IPS DF 6.9 (cell line): Measurements from ENCODE around the gene UTY.

Experiments
- DNase-seq: peaks from one replicate; pipeline ENCODE4 v3.0.0-alpha.2; 2013; ENCODE audit warnings: low read depth, low spot score
- H3K27ac ChIP-seq: one replicate; pipeline ENCODE4 v1.5.1; 2013; ENCODE audit warnings: low read length, control low read depth
- H3K27me3 ChIP-seq: 2 replicates; pipeline ENCODE4 v1.6.1; 2013; ENCODE audit warnings: mild to moderate bottlenecking, low read length; ENCODE audit not compliant: control insufficient read depth, insufficient read depth
- H3K36me3 ChIP-seq: 2 replicates; pipeline ENCODE4 v1.6.1; 2013; ENCODE audit warnings: low read length; ENCODE audit not compliant: control insufficient read depth, insufficient read depth
- H3K4me1 ChIP-seq: 2 replicates; pipeline ENCODE4 v1.6.1; 2013; ENCODE audit warnings: low read length; ENCODE audit not compliant: control insufficient read depth, insufficient read depth
- H3K4me3 ChIP-seq: 2 replicates; pipeline ENCODE4 v1.5.1; 2013; ENCODE audit warnings: mild to moderate bottlenecking, low read length
- H3K9me3 ChIP-seq: 2 replicates; pipeline ENCODE4 v1.6.1; 2013; ENCODE audit warnings: low read length, inconsistent platforms; ENCODE audit not compliant: control insufficient read depth, insufficient read depth
- WGBS: extraction: QIAGEN DNeasy Blood & Tissue Kit; methylation state at CpG from one replicate; pipeline ENCODE4 v1.1.7; 2013; ENCODE audit warnings: mixed read lengths, missing lambda C conversion rate; ENCODE audit not compliant: insufficient read length, insufficient coverage; 5-methylcytosine and 5-hydroxymethylcytosine counted together

UTY gene

DNA sequence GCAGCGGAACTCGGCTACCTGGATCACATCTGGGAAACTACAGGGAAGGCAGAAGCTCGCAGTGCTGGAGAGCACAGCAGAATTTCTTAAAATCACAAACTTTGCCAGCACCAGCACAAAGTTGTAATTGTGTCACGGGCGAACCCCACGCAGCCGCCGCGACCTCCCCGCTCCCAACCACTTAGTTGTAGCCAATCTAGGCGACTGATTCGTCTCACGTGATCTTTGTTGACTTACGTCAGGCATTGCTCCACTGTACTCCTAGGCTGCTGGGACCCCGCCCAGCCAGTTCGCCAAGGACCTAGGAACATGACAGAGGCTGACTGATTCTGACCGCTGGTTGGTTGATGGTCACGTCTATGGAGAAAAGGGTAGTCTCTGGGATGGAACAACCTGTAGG lies at the start of gene UTY:
TSS of gene UTY (minus strand) at position 206 of the 400 bp plus-strand sequence. CDS start 368 bp downstream, outside the sequence.
- H3K4me1 ChIP-seq = no peaks in the 10 kb centered on the region; the same call in 1 of the 2 replicates
- no peak within 1 kb of the TSS for H3K27ac ChIP-seq
- no peaks in the 10 kb centered on the region for H3K27me3 ChIP-seq
- no peaks in the 10 kb centered on the region for H3K36me3 ChIP-seq
- WGBS = no CpG with 5 or more reads among the region's 18 CpGs
- H3K9me3 ChIP-seq = no peaks in the 10 kb centered on the region
- peak within 1 kb of the TSS; percentile 93 for H3K4me3 ChIP-seq
- DNase-seq = peak; percentile 48

DNA sequence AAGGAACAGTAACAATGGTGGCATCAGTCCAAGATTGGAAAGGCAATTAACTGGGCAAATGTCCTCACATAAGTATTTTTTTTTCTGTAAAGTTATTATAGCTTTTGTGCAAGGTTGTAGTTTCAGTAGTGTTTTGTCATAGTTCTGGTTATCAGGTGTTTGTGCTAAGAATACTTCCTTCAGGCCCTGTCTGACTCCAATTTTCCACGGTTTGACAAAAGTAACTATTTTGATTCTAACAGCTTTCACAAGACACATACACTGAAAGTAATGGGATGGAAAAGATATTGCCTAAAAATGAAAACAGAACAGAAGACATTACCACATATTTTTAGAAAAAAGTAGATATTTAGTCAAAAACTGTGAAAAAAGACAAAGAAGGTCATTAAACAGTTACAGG lies 40.6 kb upstream of the UTY start:
- WGBS = no CpG with 5 or more reads among the region's 1 CpG
- Histone ChIP-seq H3K27me3 (no peaks in the 10 kb centered on the region), H3K9me3 (no peaks in the 10 kb centered on the region), H3K36me3 (no peaks in the 10 kb centered on the region), H3K4me1 (no peaks in the 10 kb centered on the region), H3K4me3 (no peak overlapping the region), H3K27ac (no peak overlapping the region)
- no peak for DNase-seq

DNA sequence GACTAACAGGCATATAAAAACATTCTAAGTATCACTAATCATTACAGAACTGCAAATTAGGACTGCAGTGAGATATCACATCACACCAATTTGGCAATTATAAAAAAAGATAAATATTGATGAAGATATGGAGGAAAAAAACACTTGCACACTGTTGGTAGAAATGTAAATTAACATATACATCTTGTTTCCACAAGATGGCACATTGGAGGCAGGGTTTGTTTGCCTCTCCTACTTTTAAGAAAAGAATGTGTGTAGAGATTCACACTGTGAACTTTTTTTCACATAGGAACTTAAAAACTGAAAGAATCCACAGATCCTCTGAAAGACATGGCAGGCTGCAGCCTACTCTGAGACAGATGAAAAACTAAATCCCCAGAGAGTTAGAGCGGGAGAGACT lies 21.4 kb upstream of the UTY start:
- Histone ChIP-seq H3K27ac (no peak overlapping the region), H3K9me3 (no peaks in the 10 kb centered on the region), H3K4me1 (no peaks in the 10 kb centered on the region), H3K27me3 (no peaks in the 10 kb centered on the region), H3K36me3 (no peaks in the 10 kb centered on the region), H3K4me3 (no peak overlapping the region)
- DNase-seq = no peak
- WGBS = no CpG with 5 or more reads among the region's 1 CpG

DNA sequence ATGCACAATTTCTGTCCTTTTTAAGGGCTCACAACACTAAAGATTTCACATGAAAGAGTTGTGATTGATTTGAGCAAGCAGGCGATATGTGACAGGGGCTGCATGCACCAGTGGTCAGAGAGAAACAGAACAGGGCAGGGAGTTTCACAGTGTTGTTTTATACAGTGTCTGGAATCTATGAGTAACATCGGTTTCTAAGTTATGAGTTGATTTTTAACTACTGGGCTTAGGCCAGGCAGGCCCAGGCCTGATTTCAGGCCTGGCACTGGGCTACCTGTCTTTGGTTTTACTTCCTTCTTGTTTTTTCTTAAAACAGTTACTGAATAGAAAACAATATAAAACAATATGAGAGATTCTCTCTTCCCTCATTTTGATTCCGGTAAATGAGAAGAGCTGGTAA lies 13.9 kb upstream of the UTY start:
- Histone ChIP-seq H3K36me3 (no peaks in the 10 kb centered on the region), H3K27me3 (no peaks in the 10 kb centered on the region), H3K9me3 (no peaks in the 10 kb centered on the region), H3K4me3 (no peak overlapping the region), H3K4me1 (no peaks in the 10 kb centered on the region), H3K27ac (no peak overlapping the region)
- WGBS = no CpG with 5 or more reads among the region's 3 CpGs
- no peak for DNase-seq

DNA sequence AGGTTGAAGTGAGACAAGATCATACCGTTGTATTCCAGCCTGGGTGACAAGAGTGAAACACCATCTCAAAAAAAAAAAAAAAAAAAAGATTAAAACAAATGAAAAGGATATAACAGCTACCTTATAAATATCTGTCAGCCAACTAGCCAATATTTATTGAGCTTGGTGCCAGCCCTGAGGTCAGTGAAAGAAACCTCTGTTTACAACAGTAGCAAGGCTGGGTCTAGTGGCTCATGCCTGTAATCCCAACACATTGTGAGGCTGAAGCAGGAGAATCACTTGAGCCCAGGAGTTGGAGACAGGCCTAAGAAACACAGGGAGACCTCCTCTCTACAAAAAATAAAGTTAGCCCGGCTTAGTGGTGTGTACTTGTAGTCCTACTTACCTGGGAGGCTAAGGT lies 12.6 kb upstream of the UTY start:
- no peaks in the 10 kb centered on the region for H3K9me3 ChIP-seq
- H3K27me3 ChIP-seq = no peaks in the 10 kb centered on the region
- no peak overlapping the region for H3K27ac ChIP-seq
- no peaks in the 10 kb centered on the region for H3K36me3 ChIP-seq
- no peak overlapping the region for H3K4me3 ChIP-seq
- DNase-seq = no peak
- no peaks in the 10 kb centered on the region for H3K4me1 ChIP-seq
- WGBS = no CpG with 5 or more reads among the region's 2 CpGs

DNA sequence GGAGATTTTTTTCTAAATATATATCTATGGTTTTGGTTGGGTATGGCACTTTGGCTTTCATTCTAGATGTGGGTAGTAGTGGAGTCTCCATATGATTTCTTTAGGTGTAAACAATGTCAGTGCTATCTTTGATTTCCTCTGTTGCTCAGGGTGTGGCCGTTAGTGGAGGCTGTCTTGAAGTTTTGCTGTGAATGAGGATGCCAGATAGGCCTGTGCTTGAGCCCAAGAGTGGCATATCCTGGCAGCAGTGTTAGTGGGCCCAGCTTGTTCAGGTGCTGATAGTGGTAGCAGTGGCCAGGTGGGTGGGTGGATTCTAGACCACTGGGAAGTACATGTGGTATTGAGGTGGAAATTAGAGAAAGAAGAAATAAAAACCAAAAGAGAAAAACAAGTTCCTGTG lies 8.9 kb upstream of the UTY start:
- Histone ChIP-seq H3K27ac (no peak overlapping the region), H3K4me3 (no peak overlapping the region), H3K36me3 (no peaks in the 10 kb centered on the region), H3K27me3 (no peaks in the 10 kb centered on the region), H3K9me3 (no peaks in the 10 kb centered on the region), H3K4me1 (no peaks in the 10 kb centered on the region)
- no peak for DNase-seq
- no CpG with 5 or more reads among the region's 1 CpG for WGBS

DNA sequence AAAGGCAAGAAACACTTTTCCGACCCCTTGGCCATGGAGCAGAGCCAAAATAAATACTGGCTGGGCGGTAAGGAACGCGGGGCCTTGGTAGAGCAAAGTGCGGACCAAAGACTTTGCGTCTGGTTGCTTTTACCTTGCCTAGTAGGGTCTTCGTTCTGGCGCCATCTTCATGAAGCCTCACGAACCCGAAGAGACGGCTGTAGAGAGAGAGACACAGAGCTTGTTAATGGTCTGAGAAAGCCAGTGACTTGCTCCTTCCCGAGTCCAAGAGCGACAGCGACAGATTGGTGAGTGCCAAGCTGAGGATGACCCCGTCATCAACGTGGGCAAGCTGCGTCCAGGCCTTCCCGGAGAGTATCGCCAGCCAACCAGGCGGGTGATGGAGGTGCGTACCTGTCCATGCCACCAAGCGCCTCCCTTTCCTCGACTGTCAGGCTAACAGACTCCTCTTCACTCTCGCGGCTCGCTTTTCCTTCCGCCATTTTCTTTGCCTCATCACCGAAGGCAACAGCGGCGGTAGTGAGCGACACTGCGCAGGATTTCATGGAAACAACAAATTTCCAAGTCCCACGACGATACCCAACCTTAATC lies 617 bp downstream of the UTY start:
- no peak for DNase-seq
- Histone ChIP-seq H3K36me3 (no peaks in the 10 kb centered on the region), H3K27me3 (no peaks in the 10 kb centered on the region), H3K4me3 (peak overlapping the region; percentile 93; the same call in 1 of the 2 replicates), H3K27ac (no peak overlapping the region), H3K9me3 (no peaks in the 10 kb centered on the region), H3K4me1 (no peaks in the 10 kb centered on the region; the same call in 1 of the 2 replicates)
- WGBS = no CpG with 5 or more reads among the region's 34 CpGs

DNA sequence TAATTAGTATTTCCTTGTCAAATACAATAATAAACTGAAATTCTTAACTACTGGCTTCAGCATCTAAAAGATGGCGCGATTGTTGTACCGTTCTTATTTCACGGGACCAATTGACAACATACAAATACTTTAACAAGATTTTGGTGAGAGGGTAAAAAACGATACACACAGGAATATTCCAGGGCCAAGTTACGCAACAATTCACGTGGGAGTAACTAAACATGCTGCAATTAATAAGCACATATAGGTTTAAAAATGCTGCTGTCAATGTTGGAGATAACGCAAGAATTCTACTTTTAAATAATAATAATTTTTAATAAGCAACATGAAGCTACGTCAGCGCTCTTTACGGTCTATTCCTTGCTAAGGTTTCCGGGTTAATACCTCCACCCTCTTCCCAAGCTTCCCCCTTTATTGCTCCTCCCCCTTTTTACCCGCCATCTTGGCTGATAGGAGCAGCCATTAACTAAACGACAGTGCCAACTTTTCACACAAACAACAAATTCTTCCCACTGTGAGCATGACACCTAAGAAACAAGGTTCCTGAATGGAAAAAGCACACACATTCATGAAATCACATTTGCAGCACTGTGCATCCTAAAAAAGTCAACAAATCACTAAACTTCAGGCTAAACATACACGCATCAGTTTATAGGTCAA lies 1.6 kb downstream of the UTY start:
- Histone ChIP-seq H3K27me3 (no peaks in the 10 kb centered on the region), H3K9me3 (no peaks in the 10 kb centered on the region), H3K27ac (no peak overlapping the region), H3K4me3 (peak overlapping the region; percentile 93; the same call in 1 of the 2 replicates), H3K36me3 (peaks cover 2% of the 10 kb centered on the region; the same call in 1 of the 2 replicates), H3K4me1 (no peaks in the 10 kb centered on the region; the same call in 1 of the 2 replicates)
- no CpG with 5 or more reads among the region's 15 CpGs for WGBS
- DNase-seq = no peak

DNA sequence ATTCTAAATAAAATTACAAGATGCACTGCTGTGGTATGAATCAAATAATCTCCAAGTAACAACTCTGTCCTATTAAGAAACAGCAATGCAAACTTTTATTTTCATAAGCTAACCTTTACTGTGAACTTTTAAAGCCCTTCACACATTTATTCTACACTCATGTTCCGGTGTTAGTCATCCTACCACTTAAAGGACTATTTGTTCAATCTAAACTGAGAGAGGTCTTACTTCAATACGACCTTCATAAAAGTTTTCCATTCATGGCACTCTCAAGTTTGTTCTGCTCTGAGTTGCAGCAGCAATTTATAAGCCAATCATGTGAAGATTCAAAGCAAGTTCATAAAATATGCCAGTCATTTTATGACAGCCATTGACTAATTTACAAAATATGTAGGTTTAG lies 4.8 kb downstream of the UTY start:
- H3K27ac ChIP-seq = no peak overlapping the region

DNA sequence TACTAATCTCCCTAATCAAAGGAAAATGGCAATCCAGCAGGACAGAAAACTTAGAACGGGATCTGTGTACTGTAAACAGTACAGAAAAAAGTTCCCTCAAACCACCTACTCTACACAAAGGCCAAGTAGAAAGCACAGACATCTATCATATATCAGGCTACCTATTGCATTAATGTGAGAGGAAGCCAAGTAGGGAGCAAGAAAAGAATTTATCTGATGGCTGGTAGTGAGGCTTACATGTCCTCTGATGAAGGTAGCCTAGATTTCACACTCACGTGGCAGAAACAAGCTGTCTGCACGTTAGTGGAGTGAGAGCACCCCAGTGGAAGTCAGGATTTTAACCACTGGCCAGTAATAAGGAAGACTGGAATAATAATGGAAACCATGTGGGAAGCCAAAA lies 28.3 kb downstream of the UTY start:
- H3K36me3 ChIP-seq = no peaks in the 10 kb centered on the region
- H3K27me3 ChIP-seq = no peaks in the 10 kb centered on the region
- no CpG with 5 or more reads among the region's 3 CpGs for WGBS
- H3K4me1 ChIP-seq = no peaks in the 10 kb centered on the region
- no peak overlapping the region for H3K4me3 ChIP-seq
- no peaks in the 10 kb centered on the region for H3K9me3 ChIP-seq
- DNase-seq = no peak
- no peak overlapping the region for H3K27ac ChIP-seq

More for the DNA sequence above, 4.8 kb downstream of the UTY start:
- Histone ChIP-seq H3K4me1 (no peaks in the 10 kb centered on the region; the same call in 1 of the 2 replicates), H3K4me3 (no peak overlapping the region), H3K36me3 (peaks cover 2% of the 10 kb centered on the region; the same call in 1 of the 2 replicates), H3K9me3 (no peaks in the 10 kb centered on the region), H3K27me3 (no peaks in the 10 kb centered on the region)
- DNase-seq = no peak
- WGBS = no CpG with 5 or more reads among the region's 2 CpGs
